K562 (cell line): ENCODE data around the gene YPEL1. TPM values are rescaled to one million over a fixed set of nuclear protein-coding genes. Genes with fewer than 3 reads are reported as not detected.
A peak's percentile ranks its signal among the peaks of the same experiment; 100 is the strongest.

Experiments used
- BDP1 ChIP-seq: IDR thresholded peaks from 3 replicates; pipeline ENCODE4 v1.6.1; 2011; ENCODE audit not compliant: insufficient read length, insufficient read depth
- CAMTA2 ChIP-seq: fragments of 250-450 bp; sonication (Bioruptor Pico); conservative IDR thresholded peaks from 2 replicates; pipeline ENCODE4 v1.5.1; 2022
- DIDO1 ChIP-seq: fragments of 450-650 bp; IDR thresholded peaks from 2 replicates; pipeline ENCODE4 v1.6.1; 2016; ENCODE audit warnings: low read depth, missing biosample characterization, missing genetic modification characterization
- ILF3 ChIP-seq: fragments of 450-650 bp; IDR thresholded peaks from 2 replicates; pipeline ENCODE4 v1.6.1; 2018; ENCODE audit warnings: antibody characterized with exemption, mild to moderate bottlenecking, moderate library complexity, borderline replicate concordance
- IRF2 ChIP-seq: sonication (generic); formaldehyde crosslinking; IDR thresholded peaks from 2 replicates; pipeline ENCODE4 v1.8.1; 2022; ENCODE audit warnings: mild to moderate bottlenecking, missing genetic modification reagents
- NCOA2 ChIP-seq, 2 experiments: fragments of 450-650 bp; IDR thresholded peaks; 2 replicates each; pipeline ENCODE4 v1.6.1; 2018; ENCODE audit warnings: mild to moderate bottlenecking in 2 of 2, moderate library complexity in 1 of 2; ENCODE audit not compliant: partially characterized antibody in 2 of 2
- NONO ChIP-seq, 2 experiments: fragments of 200-400 bp in 1 of 2; fragments of 450-650 bp in 1 of 2; formaldehyde crosslinking in 1 of 2; IDR thresholded peaks; 2 replicates each; pipeline ENCODE4 v1.6.1; 2017; ENCODE audit warnings: low read depth in 2 of 2, mild to moderate bottlenecking in 2 of 2, moderate library complexity in 2 of 2, low read length in 1 of 2
- OTX1 ChIP-seq: fragments of 450-650 bp; formaldehyde crosslinking; IDR thresholded peaks from 2 replicates; pipeline ENCODE4 v1.4.0; 2022; ENCODE audit warnings: mild to moderate bottlenecking
- PREB ChIP-seq: sonication (generic); formaldehyde crosslinking; IDR thresholded peaks from 2 replicates; pipeline ENCODE4 v1.8.1; 2023; ENCODE audit warnings: mild to moderate bottlenecking, missing genetic modification reagents
- RBBP5 ChIP-seq: fragments of 200-600 bp; sonication (generic); IDR thresholded peaks from 2 replicates; pipeline ENCODE4 v1.6.1; 2012; ENCODE audit warnings: borderline replicate concordance, mild to moderate bottlenecking, low read length, control low read depth, inconsistent platforms; ENCODE audit not compliant: insufficient read depth, poor library complexity, severe bottlenecking
- SFPQ ChIP-seq: fragments of 200-400 bp; formaldehyde crosslinking; IDR thresholded peaks from 2 replicates; pipeline ENCODE4 v1.6.1; 2017; ENCODE audit warnings: mild to moderate bottlenecking, low read depth, low read length, moderate library complexity
- SRF ChIP-seq, 2 experiments: fragments of 250-450, 450-650 bp in 1 of 2; sonication (Bioruptor Pico) in 1 of 2; sonication (generic) in 1 of 2; formaldehyde crosslinking; IDR thresholded peaks; 2 replicates each; pipeline versions ENCODE4 v1.5.0 to v1.5.1; 2020 to 2022; ENCODE audit warnings: mild to moderate bottlenecking in 1 of 2, missing genetic modification reagents in 1 of 2
- TAF15 ChIP-seq: fragments of 200-400 bp; formaldehyde crosslinking; IDR thresholded peaks from 2 replicates; pipeline ENCODE4 v1.6.1; 2017; ENCODE audit warnings: mild to moderate bottlenecking, low read depth, low read length, moderate library complexity
- TCF3 ChIP-seq: sonication (generic); formaldehyde crosslinking; IDR thresholded peaks from 2 replicates; pipeline ENCODE4 v1.4.0; 2020; ENCODE audit warnings: mild to moderate bottlenecking, missing genetic modification reagents
- TCF7L2 ChIP-seq: fragments of 150-350 bp; IDR thresholded peaks from 2 replicates; pipeline ENCODE4 v1.6.1; 2016; ENCODE audit warnings: low read depth, mild to moderate bottlenecking, low read length, moderate library complexity
- WHSC1 ChIP-seq: IDR thresholded peaks from one replicate; pipeline ENCODE4 v1.6.1; 2012; ENCODE audit warnings: low read length, control low read depth, inconsistent platforms
- ZNF12 ChIP-seq: sonication (generic); formaldehyde crosslinking; IDR thresholded peaks from 2 replicates; pipeline ENCODE4 v1.4.0; 2020; ENCODE audit warnings: mild to moderate bottlenecking, missing genetic modification reagents
- ZNF133 ChIP-seq: fragments of 250-450 bp; sonication (Bioruptor Pico); IDR thresholded peaks from 2 replicates; pipeline ENCODE4 v1.4.0; 2020; ENCODE audit warnings: mild to moderate bottlenecking
- ZNF354B ChIP-seq: fragments of 250-450 bp; sonication (Bioruptor Pico); IDR thresholded peaks from 2 replicates; pipeline ENCODE4 v1.4.0; 2020
- ZNF609 ChIP-seq: sonication (generic); formaldehyde crosslinking; IDR thresholded peaks from 2 replicates; pipeline ENCODE4 v1.8.1; 2023; ENCODE audit warnings: missing genetic modification reagents, mild to moderate bottlenecking, borderline replicate concordance
- polyA plus RNA-seq, 8 experiments: library from polyadenylated mRNA; depleted of rRNA in 4 of 8; stranded (reverse) in 5 of 8; unstranded in 3 of 8; fragments of >200 nt; fragmentation: Nextera tagmentation in 2 of 8; fragmentation: Illumina TruSeq in 1 of 8; extraction: Ambion mirVana in 2 of 8; extraction: Trizol in 1 of 8; gene quantifications; 2 replicates each; pipeline versions ENCODE4 v1.2.1 to v1.2.3, GENCODE V29; 2011 to 2014; ENCODE audit warnings: inconsistent platforms in 1 of 8, missing spikeins in 1 of 8
- total RNA-seq, 7 experiments: library from RNA; depleted of rRNA in 6 of 7; stranded (reverse); fragments of >200 nt in 6 of 7; fragmentation: Illumina TruSeq in 2 of 7; extraction: Trizol in 2 of 7; gene quantifications; 2 replicates each; pipeline versions ENCODE4 v1.2.1 to v1.2.3, GENCODE V29; 2011 to 2021; ENCODE audit warnings: low replicate concordance in 1 of 7

Gene YPEL1
- total and polyA plus RNA-seq, 9 of the 15 experiments (the other 6 are each of a cell fraction or from before 2014, with no cell fraction given): 0.07 to 2.2 (median 0.46) TPM

GRCh38 chr22:21688706-21689381 lies 46.8 kb downstream of the YPEL1 start (continued):
- TF ChIP-seq SRF (CRISPR knock-in tag; IDR thresholded peaks at IDR 0.05) (no peak), ZNF609 (no peak), CAMTA2 (CRISPR knock-in tag) (0 out of 2 replicates have a peak, but pooled peaks have one; percentile 43), NCOA2 (IDR thresholded peaks at IDR 0.05; ENCODE audit: partially characterized antibody in 2 of 2) (no peak), IRF2 (peak; percentile 85; the same call in 1 of the 2 replicates), TCF7L2 (no peak), TCF3 (no peak), OTX1 (CRISPR knock-in tag) (peak; percentile 87; the same call in 1 of the 2 replicates), ZNF12 (CRISPR knock-in tag) (peak; percentile 70; the same call in 1 of the 2 replicates), RBBP5 (no peak), BDP1 (no peak), ILF3 (no peak), NONO (IDR thresholded peaks at IDR 0.05; ENCODE audit: low read depth in 2 of 2, low read length in 1 of 2) (no peak), ZNF133 (CRISPR knock-in tag) (no peak), DIDO1 (tag) (no peak), ZNF354B (CRISPR knock-in tag) (no peak), PREB (no peak), WHSC1 (no peak), SFPQ (no peak), TAF15 (0 out of 2 replicates have a peak, but pooled peaks have one; percentile 90)
